ENCODE data around the gene SARDH.

Gene SARDH

GRCh38 chr9:133702798-133703590 lies 35.2 kb downstream of the SARDH start:
- no peak for DNase-seq (ENCODE audit: low read depth in 2 of 2)

- DNase-seq (ENCODE audit: low read depth in 2 of 2) = peak in 1 of 2 donors; percentile 61
Observed at GRCh38 chr9:133701981-133702797, 36.0 kb downstream of the SARDH start.

DNA sequence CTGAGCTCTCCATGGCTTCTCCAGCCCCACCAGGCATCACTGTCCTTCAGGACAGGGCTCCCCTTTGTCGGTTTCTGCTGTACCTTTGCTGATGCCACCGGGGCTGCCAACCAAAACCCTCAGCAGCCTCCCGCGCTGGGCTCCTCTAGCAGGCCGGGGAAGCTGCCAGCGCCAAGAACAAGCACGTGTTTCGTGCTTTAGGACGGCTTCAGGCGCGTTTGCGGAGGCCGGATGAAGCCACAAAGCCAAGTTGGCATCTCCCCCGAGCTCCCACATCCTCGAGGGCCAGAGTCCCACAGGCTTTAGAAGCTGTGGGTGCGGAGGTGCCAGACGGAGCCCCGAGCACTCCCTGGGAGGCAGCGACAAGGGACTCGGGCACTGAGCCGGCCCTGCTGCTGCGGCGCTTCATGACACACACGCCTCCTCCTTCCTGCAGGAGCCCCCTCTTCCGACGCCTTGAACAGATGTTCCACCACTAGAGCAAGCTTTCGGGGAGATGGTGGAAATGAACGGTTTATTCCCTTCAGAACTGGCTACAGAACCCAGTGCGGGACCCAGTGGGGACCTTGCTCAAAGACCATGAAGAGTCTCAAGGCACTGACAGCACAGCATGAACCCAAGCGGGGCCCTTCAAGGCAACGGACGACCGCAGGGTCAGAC lies 36.7 kb downstream of the SARDH start:
- peak in 1 of 2 donors; percentile 57 for DNase-seq (ENCODE audit: low read depth in 2 of 2)

DNA sequence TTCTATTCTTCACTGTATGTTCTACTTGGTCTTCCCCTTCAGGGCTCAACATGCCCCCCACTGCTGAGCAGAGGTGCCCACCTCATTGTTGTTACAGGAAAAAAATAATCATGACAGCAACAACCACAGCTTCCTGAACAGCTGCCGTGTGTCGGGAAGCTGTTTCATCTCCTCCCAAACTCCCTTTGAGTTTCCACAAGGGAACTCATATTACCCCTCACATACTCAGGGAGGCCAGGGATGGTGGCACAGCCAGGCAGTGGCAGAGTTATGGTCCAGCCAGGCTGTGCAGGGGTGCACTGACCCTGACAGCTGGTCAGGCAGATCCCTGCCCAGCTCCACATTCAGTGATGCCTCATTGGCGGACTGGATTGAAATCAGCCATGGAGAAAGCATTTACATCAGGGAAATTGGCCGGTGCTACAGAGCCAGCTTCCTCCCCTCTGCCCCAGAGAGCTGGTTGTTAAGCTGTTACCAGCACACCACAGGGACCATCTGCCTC lies 37.3 kb downstream of the SARDH start:
- DNase-seq (ENCODE audit: low read depth in 2 of 2) = peak in 1 of 2 donors; percentile 13

DNA sequence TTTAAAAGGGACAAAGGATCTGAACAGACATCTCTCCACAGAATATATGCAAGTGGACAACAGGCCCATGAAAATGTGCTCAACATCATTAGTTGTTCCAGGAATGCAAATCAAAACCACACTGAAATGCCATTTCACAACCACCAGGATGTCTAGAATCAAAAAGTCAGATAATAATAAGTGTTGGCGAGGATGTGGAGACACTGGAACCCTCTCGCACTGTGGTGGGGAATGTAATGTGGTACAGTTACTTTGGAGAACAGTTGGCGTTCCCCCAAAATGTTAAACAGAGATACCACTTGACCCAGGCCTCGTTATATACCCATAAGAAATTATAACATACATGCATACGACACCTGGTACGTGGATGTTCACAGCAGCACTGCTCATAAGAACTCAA lies 38.6 kb downstream of the SARDH start:
- no peak for DNase-seq (ENCODE audit: low read depth in 2 of 2)

DNA sequence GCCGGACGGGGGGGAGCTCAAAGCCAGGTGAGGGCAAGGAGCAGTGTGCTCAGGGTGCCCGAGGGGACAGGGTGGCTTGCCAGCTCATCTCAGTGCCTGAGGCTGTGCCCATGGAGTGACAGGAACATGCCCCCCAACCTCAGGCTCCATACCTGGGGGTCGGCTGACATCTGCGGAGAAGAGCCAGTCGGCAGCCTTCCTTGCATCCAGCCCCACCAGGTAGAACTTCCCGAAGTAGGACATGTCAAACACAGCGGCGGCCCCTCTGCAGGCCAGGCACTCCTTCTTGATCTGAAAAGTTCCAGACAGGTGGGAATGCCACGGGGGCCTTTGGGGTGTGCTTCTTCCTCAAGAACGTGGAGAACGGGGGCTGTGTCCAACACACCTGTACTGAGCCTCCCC lies 42.1 kb downstream of the SARDH start:
- DNase-seq (ENCODE audit: low read depth in 2 of 2) = no peak

- DNase-seq (ENCODE audit: low read depth in 2 of 2) = no peak
Observed at GRCh38 chr9:133694686-133695085, 43.5 kb downstream of the SARDH start.

DNA sequence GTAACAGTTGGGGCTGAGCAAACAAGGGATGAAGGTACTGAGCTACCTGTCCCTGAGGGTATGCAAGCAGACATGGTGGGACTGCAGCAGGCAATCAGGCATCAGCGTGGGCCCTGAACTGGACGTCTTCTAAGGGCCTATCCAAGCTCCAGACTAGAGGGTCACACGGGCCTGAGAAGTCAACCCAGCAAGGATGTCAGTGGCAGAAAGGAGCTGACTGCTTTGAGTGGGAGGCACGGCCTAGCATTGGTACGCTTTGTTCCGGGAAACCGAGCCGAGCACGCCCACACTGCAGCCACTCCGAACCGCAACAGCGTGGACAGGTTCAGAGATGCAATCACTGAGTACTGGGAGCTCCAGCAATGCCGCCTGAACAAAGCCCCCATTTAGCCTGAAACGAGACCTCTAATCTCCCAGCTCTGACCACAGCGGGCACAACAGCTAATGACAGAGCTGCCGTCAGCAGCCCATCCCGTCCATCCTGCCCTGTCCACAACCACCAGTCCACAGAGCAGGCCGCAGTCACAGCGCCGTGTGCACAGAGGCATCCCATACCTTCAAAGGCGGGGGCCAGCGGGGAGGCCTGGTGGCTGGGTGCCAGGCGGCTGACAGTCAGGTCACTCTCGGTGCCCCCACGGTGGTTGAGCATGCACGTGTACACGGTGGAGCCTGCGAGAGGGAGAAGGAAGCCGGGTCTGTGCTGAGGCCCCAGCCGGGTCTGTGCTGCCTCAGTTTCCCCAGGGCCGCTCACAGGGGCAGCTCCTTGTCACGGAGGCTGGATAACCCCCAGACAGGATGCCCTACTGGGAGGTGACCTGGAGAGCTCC lies 44.2 kb downstream of the SARDH start:
- no peak for DNase-seq (ENCODE audit: low read depth in 2 of 2)

DNA sequence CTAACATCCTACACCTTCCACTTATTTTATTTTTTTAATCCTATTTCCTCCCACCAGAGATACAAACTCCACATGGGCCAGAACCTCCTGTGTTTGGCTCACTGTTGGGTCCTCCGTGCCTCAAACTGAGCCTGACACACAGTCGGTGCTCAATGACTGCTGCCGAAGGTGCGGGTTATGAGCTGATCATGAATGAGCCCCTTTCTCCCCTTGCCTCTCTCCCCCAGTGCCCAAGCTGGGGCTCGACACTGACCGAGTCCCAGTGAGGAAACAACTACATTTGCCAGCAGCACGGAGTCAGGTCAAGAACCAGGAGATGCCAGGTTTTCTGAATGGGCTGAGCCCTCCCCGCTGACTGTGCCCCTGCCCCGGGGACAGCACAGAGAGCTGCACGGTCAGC lies 45.0 kb downstream of the SARDH start:
- DNase-seq (ENCODE audit: low read depth in 2 of 2) = no peak

DNA sequence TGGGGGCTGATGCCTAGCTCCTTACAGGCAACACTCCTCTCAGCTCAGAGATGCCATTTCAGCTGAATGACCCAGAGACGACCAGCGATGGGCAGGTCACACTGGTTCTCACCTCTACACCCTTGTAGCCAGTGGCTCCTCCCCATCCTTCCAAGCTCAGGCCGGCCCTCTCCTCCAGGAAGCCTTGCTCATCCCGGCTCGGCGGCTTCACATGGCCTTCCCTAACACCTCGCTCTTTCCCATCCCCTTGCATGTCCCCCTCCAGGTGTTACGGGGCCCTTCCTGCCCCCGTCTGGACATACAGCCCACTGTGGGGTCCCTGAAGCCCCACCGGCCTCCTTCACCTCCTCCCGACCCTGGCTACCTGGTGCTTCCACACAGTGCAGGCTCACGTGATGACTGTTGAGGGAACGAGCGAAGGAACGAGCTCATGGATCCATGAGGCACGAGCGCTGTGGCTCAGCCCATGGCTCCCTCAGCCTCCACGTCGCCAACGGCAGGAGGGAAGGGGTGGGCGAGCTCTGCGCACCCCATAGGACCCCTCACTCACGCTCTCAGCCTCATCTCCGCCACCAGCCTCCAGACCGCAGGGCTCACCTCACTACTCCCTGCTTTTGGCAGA lies 45.7 kb downstream of the SARDH start:
- DNase-seq (ENCODE audit: low read depth in 2 of 2) = no peak

GRCh38 chr9:133691626-133692363 lies 46.4 kb downstream of the SARDH start:
- no peak for DNase-seq (ENCODE audit: low read depth in 2 of 2)

- DNase-seq (ENCODE audit: low read depth in 2 of 2) = no peak
Observed at GRCh38 chr9:133691191-133691590, 47.0 kb downstream of the SARDH start.

DNA sequence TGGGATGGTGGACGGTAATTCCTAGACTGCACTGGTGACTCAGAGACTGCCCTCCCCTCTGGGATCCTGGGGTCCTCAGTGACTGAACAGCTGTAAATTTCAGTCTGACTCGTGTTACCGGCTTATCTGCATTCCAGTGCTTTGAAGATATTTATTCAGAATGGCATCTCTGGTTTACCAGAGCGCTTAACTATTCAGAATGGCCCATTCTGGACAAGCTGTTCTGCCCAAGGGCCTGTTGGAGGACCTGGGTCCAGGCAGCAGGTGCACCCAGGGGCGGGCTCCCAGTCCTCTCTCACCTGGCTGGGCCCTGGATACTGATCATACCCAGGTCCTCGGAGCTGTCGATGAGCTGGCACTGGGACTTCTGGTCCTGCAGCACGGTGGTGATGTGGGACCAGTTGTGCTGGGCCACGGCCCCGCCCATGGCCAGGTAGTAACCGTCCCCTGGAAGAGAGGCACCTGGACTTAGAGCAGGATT lies 48.0 kb downstream of the SARDH start:
- DNase-seq (ENCODE audit: low read depth in 2 of 2) = no peak

GRCh38 chr9:133689151-133689763 lies 48.9 kb downstream of the SARDH start:
- no peak for DNase-seq (ENCODE audit: low read depth in 2 of 2)

- no peak for DNase-seq (ENCODE audit: low read depth in 2 of 2)
Observed at GRCh38 chr9:133687856-133688761, 50.0 kb downstream of the SARDH start.

GRCh38 chr9:133686642-133687575 lies 51.2 kb downstream of the SARDH start:
- DNase-seq (ENCODE audit: low read depth in 2 of 2) = no peak

Data from stimulated activated CD8-positive, alpha-beta memory T cell treated with anti-CD3 and anti-CD28 coated beads, Interleukin-7, amount 100 ng/mL, for 4 hours (primary cell).